Liver (tissue), 3 donors: ENCODE data around the gene BCLAF1.

Experiments used
- CTCF ChIP-seq: fragments of 150-350 bp; IDR thresholded peaks from 2 replicates; pipeline ENCODE4 v1.5.1; 2017; ENCODE audit warnings: improper control_type of control experiment, low read depth, low read length; ENCODE audit not compliant: missing input control
- EGR1 ChIP-seq, 2 donors: IDR thresholded peaks; 2 replicates each; pipeline ENCODE4 v1.6.1; 2016 to 2018; ENCODE audit warnings: antibody characterized with exemption in 2 of 2, low read depth in 2 of 2
- FOXA1 ChIP-seq: IDR thresholded peaks from 2 replicates; pipeline ENCODE4 v1.6.1; 2016; ENCODE audit warnings: antibody characterized with exemption
- HNF4G ChIP-seq: IDR thresholded peaks from 2 replicates; pipeline ENCODE4 v1.6.1; 2016; ENCODE audit warnings: antibody characterized with exemption
- JUND ChIP-seq, 2 donors: IDR thresholded peaks; 2 replicates each; pipeline ENCODE4 v1.6.1; 2016; ENCODE audit warnings: antibody characterized with exemption in 2 of 2
- MAX ChIP-seq: IDR thresholded peaks from 2 replicates; pipeline ENCODE4 v1.6.1; 2016; ENCODE audit warnings: antibody characterized with exemption
- RAD21 ChIP-seq, 2 donors: IDR thresholded peaks; 2 replicates each; pipeline ENCODE4 v1.6.1; 2016; ENCODE audit warnings: antibody characterized with exemption in 2 of 2, mild to moderate bottlenecking in 2 of 2
- REST ChIP-seq: IDR thresholded peaks from 2 replicates; pipeline ENCODE4 v1.6.1; 2016; ENCODE audit warnings: antibody characterized with exemption, mild to moderate bottlenecking
- TAF1 ChIP-seq: conservative IDR thresholded peaks from 2 replicates; pipeline ENCODE4 v1.6.1; 2016; ENCODE audit warnings: antibody characterized with exemption, mild to moderate bottlenecking
- TF ChIP-seq, protein P1 (sequence below): IDR thresholded peaks from 2 replicates; pipeline ENCODE4 v1.6.1; 2016; ENCODE audit warnings: antibody characterized with exemption
- donor health status: healthy.
- donor health status: healthy.

GRCh38 chr6:136290410-136291010 is 864 bp upstream of the BCLAF1 start:
- TF ChIP-seq CTCF (no peak), FOXA1 (no peak), REST (no peak), JUND (IDR thresholded peaks at IDR 0.05) (peak in 1 of 2 donors; percentile 4), MAX (peak; percentile 31), HNF4G (no peak), EGR1 (IDR thresholded peaks at IDR 0.05; ENCODE audit: low read depth in 2 of 2) (no peak), RAD21 (IDR thresholded peaks at IDR 0.05) (peak in 1 of 2 donors; percentile 17), TAF1 (peak; percentile 49)
- TF ChIP-seq, protein P1, sequence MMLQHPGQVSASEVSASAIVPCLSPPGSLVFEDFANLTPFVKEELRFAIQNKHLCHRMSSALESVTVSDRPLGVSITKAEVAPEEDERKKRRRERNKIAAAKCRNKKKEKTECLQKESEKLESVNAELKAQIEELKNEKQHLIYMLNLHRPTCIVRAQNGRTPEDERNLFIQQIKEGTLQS: peak; percentile 5
